GM23248 (cell line): ENCODE data around the gene OS9.

Experiments used
- EZH2 ChIP-seq: fragments of 200-600 bp; sonication (generic); IDR thresholded peaks from 2 replicates; pipeline ENCODE4 v1.6.1; 2018; ENCODE audit warnings: antibody characterized with exemption, mild to moderate bottlenecking; ENCODE audit not compliant: insufficient read depth, poor library complexity, severe bottlenecking
- EZH2phosphoT487 ChIP-seq: fragments of 200-600 bp; sonication (generic); IDR thresholded peaks from 2 replicates; pipeline ENCODE4 v1.6.1; 2018; ENCODE audit warnings: antibody characterized with exemption, moderate library complexity, mild to moderate bottlenecking, low read depth; ENCODE audit not compliant: insufficient read depth

GRCh38 chr12:57756406-57757341 lies 62.7 kb downstream of the OS9 start:
- no peak for TF ChIP-seq EZH2phosphoT487
- no peak for TF ChIP-seq EZH2
